ENCODE results near the gene MND1. TPM values are rescaled to one million over a fixed set of nuclear protein-coding genes. Genes with fewer than 3 reads are reported as not detected.

MND1 gene
- total RNA-seq, 2 donors from 2014 or later, result 3.0 TPM; not detected in 1

DNA sequence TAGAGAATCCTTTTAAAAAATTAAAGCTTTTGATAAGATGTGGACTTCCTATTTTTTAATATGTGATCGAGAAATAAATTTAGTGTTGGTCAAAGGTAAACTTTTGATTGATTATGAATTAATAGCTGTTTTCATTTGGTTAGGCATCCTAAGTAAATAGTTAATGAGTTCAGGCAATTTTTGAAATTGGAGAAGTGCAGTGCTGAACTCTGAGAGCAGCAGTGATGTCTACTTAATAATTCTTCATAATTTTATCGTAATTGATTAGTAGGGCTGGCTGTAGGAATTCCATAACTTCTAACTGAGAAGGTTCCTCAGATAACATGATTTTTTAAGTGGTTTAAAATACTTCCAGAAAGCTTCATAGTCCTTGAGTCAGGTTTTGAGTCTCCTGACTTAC, 1.5 kb downstream of the MND1 start:
- ATAC-seq (ENCODE audit: insufficient number of reproducible peaks, low FRiP score, low read depth), result no peak
- TF ChIP-seq, protein P1, sequence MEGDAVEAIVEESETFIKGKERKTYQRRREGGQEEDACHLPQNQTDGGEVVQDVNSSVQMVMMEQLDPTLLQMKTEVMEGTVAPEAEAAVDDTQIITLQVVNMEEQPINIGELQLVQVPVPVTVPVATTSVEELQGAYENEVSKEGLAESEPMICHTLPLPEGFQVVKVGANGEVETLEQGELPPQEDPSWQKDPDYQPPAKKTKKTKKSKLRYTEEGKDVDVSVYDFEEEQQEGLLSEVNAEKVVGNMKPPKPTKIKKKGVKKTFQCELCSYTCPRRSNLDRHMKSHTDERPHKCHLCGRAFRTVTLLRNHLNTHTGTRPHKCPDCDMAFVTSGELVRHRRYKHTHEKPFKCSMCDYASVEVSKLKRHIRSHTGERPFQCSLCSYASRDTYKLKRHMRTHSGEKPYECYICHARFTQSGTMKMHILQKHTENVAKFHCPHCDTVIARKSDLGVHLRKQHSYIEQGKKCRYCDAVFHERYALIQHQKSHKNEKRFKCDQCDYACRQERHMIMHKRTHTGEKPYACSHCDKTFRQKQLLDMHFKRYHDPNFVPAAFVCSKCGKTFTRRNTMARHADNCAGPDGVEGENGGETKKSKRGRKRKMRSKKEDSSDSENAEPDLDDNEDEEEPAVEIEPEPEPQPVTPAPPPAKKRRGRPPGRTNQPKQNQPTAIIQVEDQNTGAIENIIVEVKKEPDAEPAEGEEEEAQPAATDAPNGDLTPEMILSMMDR (IDR thresholded peaks at IDR 0.05), result no peak
- Histone ChIP-seq H3K9me3 (no peaks in the 10 kb centered on the region), H3K36me3 (no peaks in the 10 kb centered on the region), H3K4me3 (peak overlapping the region; percentile 85), H3K27ac (no peak overlapping the region), H3K27me3 (replicated peaks; ENCODE audit: insufficient read depth) (no peaks in the 10 kb centered on the region), H3K4me1 (ENCODE audit: control insufficient read depth in 1 of 2, low read depth in 2 of 2) (peaks cover 0 to 6% of the 10 kb centered on the region in 2 donors)
- DNase-seq (ENCODE audit: low spot score), result no peak

DNA sequence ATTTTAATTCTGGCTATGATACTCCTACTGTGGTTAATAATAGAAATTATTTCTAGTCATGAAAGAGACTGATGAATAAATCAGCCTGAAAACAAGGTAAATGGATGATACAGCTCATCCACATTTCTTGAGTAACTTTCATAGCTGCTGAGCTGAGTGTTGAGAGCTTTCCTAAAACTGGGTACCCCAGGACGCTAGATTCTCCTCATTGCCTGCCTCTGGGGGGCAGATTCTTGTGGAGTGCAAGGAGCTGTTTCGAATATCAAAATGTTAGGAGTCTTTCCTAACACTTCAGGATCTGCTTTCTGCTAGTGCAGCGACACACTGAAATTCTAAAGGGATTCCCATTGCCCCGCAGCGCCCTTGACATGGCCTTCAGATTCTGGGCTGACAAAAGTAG, 2.1 kb downstream of the MND1 start:
- ATAC-seq (ENCODE audit: insufficient number of reproducible peaks, low FRiP score, low read depth) (no peak), DNase-seq (ENCODE audit: low spot score) (no peak)
- H3K27ac ChIP-seq, result no peak overlapping the region
- no peak overlapping the region for H3K4me3 ChIP-seq
- H3K36me3 ChIP-seq, result no peaks in the 10 kb centered on the region
- H3K4me1 ChIP-seq (ENCODE audit: control insufficient read depth in 1 of 2, low read depth in 2 of 2), result peaks cover 0 to 4% of the 10 kb centered on the region in 2 donors
- TF ChIP-seq, protein P1 (IDR thresholded peaks at IDR 0.05), result no peak
- H3K9me3 ChIP-seq, result no peaks in the 10 kb centered on the region
- no peaks in the 10 kb centered on the region for H3K27me3 ChIP-seq (replicated peaks; ENCODE audit: insufficient read depth)

DNA sequence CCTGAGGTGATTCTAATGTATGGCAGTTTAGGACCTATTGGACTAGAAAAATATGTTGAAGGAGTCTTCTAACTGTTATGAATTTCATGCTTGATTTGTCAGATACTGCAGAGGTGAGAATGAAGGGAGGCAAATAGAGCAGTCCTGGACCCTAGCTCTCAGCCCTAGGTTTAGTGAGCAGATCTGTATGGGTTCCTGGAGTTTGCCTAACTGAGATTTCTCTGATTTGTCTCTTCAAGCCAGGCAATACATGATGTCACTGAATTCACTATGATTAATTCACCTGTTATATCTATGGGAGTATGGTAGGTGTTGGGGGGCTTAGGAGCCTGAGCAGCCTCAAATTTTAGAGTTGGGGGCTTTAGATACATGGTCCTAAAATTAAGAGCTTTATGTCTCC, 2.6 kb downstream of the MND1 start:
- Histone ChIP-seq H3K36me3 (no peaks in the 10 kb centered on the region), H3K9me3 (no peaks in the 10 kb centered on the region), H3K4me3 (no peak overlapping the region), H3K27me3 (replicated peaks; ENCODE audit: insufficient read depth) (no peaks in the 10 kb centered on the region), H3K27ac (no peak overlapping the region), H3K4me1 (ENCODE audit: control insufficient read depth in 1 of 2, low read depth in 2 of 2) (no peaks in the 10 kb centered on the region)
- ATAC-seq (ENCODE audit: insufficient number of reproducible peaks, low FRiP score, low read depth), result no peak
- TF ChIP-seq, protein P1 (IDR thresholded peaks at IDR 0.05), result no peak
- DNase-seq (ENCODE audit: low spot score), result no peak

DNA sequence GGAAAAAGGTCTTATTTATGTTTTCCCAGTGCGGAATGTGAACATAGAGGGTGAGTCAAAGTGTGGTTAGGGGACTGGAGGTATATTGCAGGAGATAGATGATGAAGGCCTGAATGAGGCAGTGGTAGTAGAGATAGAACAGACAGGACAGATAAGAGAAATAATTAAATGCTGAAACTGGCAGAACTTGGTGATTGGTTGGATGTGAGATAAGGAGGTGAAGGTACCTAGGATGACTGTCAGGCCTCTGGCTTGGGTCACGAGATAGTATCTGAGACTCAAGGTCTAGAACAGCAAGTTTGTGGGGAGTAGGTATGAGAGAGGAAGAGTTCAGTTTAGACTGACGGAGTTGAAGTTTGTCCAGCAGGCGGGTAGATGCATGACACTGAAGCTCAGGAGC, 3.5 kb downstream of the MND1 start:
- Histone ChIP-seq H3K27ac (no peak overlapping the region), H3K4me1 (ENCODE audit: control insufficient read depth in 1 of 2, low read depth in 2 of 2) (no peaks in the 10 kb centered on the region), H3K27me3 (replicated peaks; ENCODE audit: insufficient read depth) (no peaks in the 10 kb centered on the region), H3K9me3 (no peaks in the 10 kb centered on the region), H3K4me3 (no peak overlapping the region), H3K36me3 (no peaks in the 10 kb centered on the region)
- ATAC-seq (ENCODE audit: insufficient number of reproducible peaks, low FRiP score, low read depth) (no peak), DNase-seq (ENCODE audit: low spot score) (no peak)
- TF ChIP-seq, protein P1 (IDR thresholded peaks at IDR 0.05), result no peak

DNA sequence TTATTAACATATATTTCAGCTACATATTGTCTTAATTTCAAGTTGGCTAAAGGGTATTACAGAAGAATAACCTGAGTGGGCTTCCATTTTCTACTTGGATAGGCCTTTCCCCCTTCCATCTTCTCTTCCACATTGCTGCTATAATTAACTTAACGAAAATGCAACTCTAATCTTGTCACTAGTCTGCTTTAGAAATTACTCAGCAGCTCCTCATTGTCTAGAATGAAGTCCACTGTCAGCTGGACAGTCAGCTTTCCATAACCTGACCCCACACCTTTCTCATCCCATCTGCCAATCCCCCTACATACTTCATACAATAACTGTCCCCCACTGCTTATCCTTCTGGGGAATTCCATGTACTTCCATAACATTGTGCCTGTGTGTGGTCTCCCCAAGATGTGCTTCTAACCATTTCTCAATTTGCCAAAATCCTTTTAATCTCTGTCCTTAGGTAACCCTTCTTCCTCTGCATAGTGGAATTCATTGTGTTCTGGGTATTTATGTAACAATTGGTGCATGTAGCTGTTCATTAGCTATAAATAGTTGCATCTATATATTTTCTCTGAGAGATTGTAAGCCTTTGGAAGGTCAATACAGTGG, 4.8 kb downstream of the MND1 start:
- no peaks in the 10 kb centered on the region for H3K9me3 ChIP-seq
- H3K4me3 ChIP-seq, result no peak overlapping the region
- no peak for DNase-seq (ENCODE audit: low spot score)
- TF ChIP-seq, protein P1 (IDR thresholded peaks at IDR 0.05), result no peak
- H3K4me1 ChIP-seq (ENCODE audit: control insufficient read depth in 1 of 2, low read depth in 2 of 2), result no peaks in the 10 kb centered on the region
- H3K36me3 ChIP-seq, result no peaks in the 10 kb centered on the region
- no peaks in the 10 kb centered on the region for H3K27me3 ChIP-seq (replicated peaks; ENCODE audit: insufficient read depth)
- H3K27ac ChIP-seq, result no peak overlapping the region
- no peak for ATAC-seq (ENCODE audit: insufficient number of reproducible peaks, low FRiP score, low read depth)

Data from thoracic aorta (tissue), 2 donors.